NCI-H2227 (cell line): ENCODE results near the gene KLHL29.

Experiments used
- DNase-seq: peaks from one replicate; lab custom pipeline; 2025; ENCODE audit not compliant: unreplicated experiment; lab: John Stamatoyannopoulos, UW

Gene KLHL29

GRCh38 chr2:23420840-23421476 lies 36.0 kb downstream of the KLHL29 start:
- DNase-seq, result no peak

- no peak for DNase-seq
Observed at GRCh38 chr2:23422089-23423061, 37.4 kb downstream of the KLHL29 start.

- DNase-seq, result no peak
Observed at GRCh38 chr2:23423062-23423872, 38.3 kb downstream of the KLHL29 start.

GRCh38 chr2:23423873-23424680 lies 39.1 kb downstream of the KLHL29 start:
- DNase-seq, result no peak

GRCh38 chr2:23425338-23425871 lies 40.4 kb downstream of the KLHL29 start:
- no peak for DNase-seq

GRCh38 chr2:23425885-23426262 lies 40.9 kb downstream of the KLHL29 start:
- no peak for DNase-seq

GRCh38 chr2:23426263-23426905 lies 41.4 kb downstream of the KLHL29 start:
- DNase-seq, result no peak

GRCh38 chr2:23427350-23427749 lies 42.4 kb downstream of the KLHL29 start:
- DNase-seq, result no peak

- DNase-seq, result no peak
Observed at GRCh38 chr2:23427976-23428375, 43.0 kb downstream of the KLHL29 start.

- no peak for DNase-seq
Observed at GRCh38 chr2:23429036-23429435, 44.1 kb downstream of the KLHL29 start.

GRCh38 chr2:23430263-23430662 lies 45.3 kb downstream of the KLHL29 start:
- DNase-seq, result no peak

- DNase-seq, result no peak
Observed at GRCh38 chr2:23432531-23432930, 47.6 kb downstream of the KLHL29 start.

GRCh38 chr2:23433282-23433681 lies 48.3 kb downstream of the KLHL29 start:
- DNase-seq, result no peak

GRCh38 chr2:23434721-23435121 lies 49.7 kb downstream of the KLHL29 start:
- DNase-seq, result no peak

GRCh38 chr2:23435250-23436035 lies 50.5 kb downstream of the KLHL29 start:
- DNase-seq, result no peak

- DNase-seq, result no peak
Observed at GRCh38 chr2:23436346-23437098, 51.5 kb downstream of the KLHL29 start.

- DNase-seq, result no peak
Observed at GRCh38 chr2:23441414-23441813, 56.4 kb downstream of the KLHL29 start.

- no peak for DNase-seq
Observed at GRCh38 chr2:23445450-23445868, 60.5 kb downstream of the KLHL29 start.
